HepG2 (cell line): ENCODE data around the gene ATP1B2. TPM values are rescaled to one million over a fixed set of nuclear protein-coding genes. Genes with fewer than 3 reads are reported as not detected.

ENCODE experiments used
- AHR ChIP-seq: IDR thresholded peaks from 2 replicates; pipeline ENCODE4 v1.6.1; 2018; ENCODE audit warnings: missing genetic modification reagents, missing compliant biosample characterization
- ARNT ChIP-seq: fragments of 450-650 bp; IDR thresholded peaks from 2 replicates; pipeline ENCODE4 v1.6.1; 2017
- ERF ChIP-seq: IDR thresholded peaks from 2 replicates; pipeline ENCODE4 v1.6.1; 2018; ENCODE audit warnings: missing biosample characterization, missing genetic modification reagents
- JDP2 ChIP-seq: sonication (generic); formaldehyde crosslinking; IDR thresholded peaks from 2 replicates; pipeline ENCODE4 v1.8.1; 2022; ENCODE audit warnings: missing genetic modification reagents, borderline replicate concordance
- KMT2B ChIP-seq: IDR thresholded peaks from 2 replicates; pipeline ENCODE4 v1.6.1; 2016; ENCODE audit warnings: missing genetic modification reagents, missing compliant biosample characterization
- SP4 ChIP-seq: sonication (generic); formaldehyde crosslinking; IDR thresholded peaks from 2 replicates; pipeline ENCODE4 v1.8.1; 2023; ENCODE audit warnings: mild to moderate bottlenecking, missing genetic modification reagents
- SRF ChIP-seq: IDR thresholded peaks from 2 replicates; pipeline ENCODE4 v1.6.1; 2011; ENCODE audit warnings: mild to moderate bottlenecking, low read depth, low read length, moderate library complexity
- ZNF562 ChIP-seq: sonication (generic); formaldehyde crosslinking; IDR thresholded peaks from 2 replicates; pipeline ENCODE4 v1.8.0; 2022; ENCODE audit warnings: missing genetic modification reagents, borderline replicate concordance
- ZNF879 ChIP-seq: sonication (generic); formaldehyde crosslinking; IDR thresholded peaks from 2 replicates; pipeline ENCODE4 v1.8.1; 2023; ENCODE audit warnings: missing genetic modification reagents
- ZSCAN29 ChIP-seq: sonication (generic); formaldehyde crosslinking; conservative IDR thresholded peaks from 2 replicates; pipeline ENCODE4 v1.4.0; 2020; ENCODE audit warnings: mild to moderate bottlenecking, missing genetic modification reagents
- polyA plus RNA-seq, 8 experiments: library from polyadenylated mRNA; depleted of rRNA in 3 of 8; stranded (reverse) in 7 of 8; unstranded in 1 of 8; fragments of >200 nt; fragmentation: Illumina TruSeq in 4 of 8; extraction: Trizol in 4 of 8; gene quantifications; 2 replicates each; pipeline versions ENCODE4 v1.2.1 to v1.2.3, GENCODE V29; 2011 to 2016; ENCODE audit warnings: low read depth in 4 of 8, missing spikeins in 1 of 8, mixed read lengths in 1 of 8; ENCODE audit not compliant: insufficient read depth in 1 of 8
- total RNA-seq, 5 experiments: library from RNA; depleted of rRNA; stranded (reverse); fragments of >200 nt; fragmentation: Illumina TruSeq; extraction: Trizol; gene quantifications; 2 replicates each; pipeline ENCODE4 v1.2.3, GENCODE V29; 2016; ENCODE audit warnings: low read depth in 1 of 5
- TF ChIP-seq, protein P1 (sequence below): sonication (generic); formaldehyde crosslinking; IDR thresholded peaks from 2 replicates; pipeline ENCODE4 v1.4.0; 2020; ENCODE audit warnings: low read depth, mild to moderate bottlenecking, missing genetic modification reagents
- TF ChIP-seq, protein P2 (sequence below): sonication (generic); formaldehyde crosslinking; IDR thresholded peaks from 2 replicates; pipeline ENCODE4 v1.4.0; 2020; ENCODE audit warnings: mild to moderate bottlenecking, missing genetic modification reagents
- TF ChIP-seq, protein P3 (sequence below): sonication (generic); formaldehyde crosslinking; IDR thresholded peaks from 2 replicates; pipeline ENCODE4 v1.4.0; 2020; ENCODE audit warnings: missing genetic modification reagents
- TF ChIP-seq, protein P4 (sequence below): sonication (generic); formaldehyde crosslinking; IDR thresholded peaks from 2 replicates; pipeline ENCODE4 v1.4.0; 2020; ENCODE audit warnings: missing genetic modification reagents, borderline replicate concordance

The ATP1B2 gene
- total and polyA plus RNA-seq, 2 of the 13 experiments (the other 11 are each of a cell fraction or from before 2014, with no cell fraction given) = not detected

DNA sequence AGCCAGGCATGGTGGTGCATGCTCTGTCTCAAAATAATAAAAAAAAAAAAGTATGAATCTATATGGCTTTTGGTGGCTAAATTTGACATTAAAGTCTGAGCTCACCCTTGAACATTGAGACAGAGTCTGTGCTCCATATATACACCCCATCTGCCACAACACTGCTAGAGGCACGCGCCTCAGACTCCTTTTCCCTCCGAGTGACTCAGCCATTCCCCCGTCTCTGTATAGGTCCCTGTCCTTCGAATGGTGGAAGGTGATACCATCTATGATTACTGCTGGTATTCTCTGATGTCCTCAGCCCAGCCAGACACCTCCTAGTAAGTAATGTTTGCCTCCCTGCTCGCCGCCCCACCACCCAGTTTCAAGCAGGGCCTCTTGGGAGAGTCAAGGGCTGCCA lies 49.8 kb downstream of the ATP1B2 start (continued):
- TF ChIP-seq JDP2 (CRISPR knock-in tag) = no peak
- TF ChIP-seq SP4 (CRISPR knock-in tag) = no peak
- no peak for TF ChIP-seq ZSCAN29 (CRISPR knock-in tag)
- no peak for TF ChIP-seq SRF
- TF ChIP-seq, protein P1, sequence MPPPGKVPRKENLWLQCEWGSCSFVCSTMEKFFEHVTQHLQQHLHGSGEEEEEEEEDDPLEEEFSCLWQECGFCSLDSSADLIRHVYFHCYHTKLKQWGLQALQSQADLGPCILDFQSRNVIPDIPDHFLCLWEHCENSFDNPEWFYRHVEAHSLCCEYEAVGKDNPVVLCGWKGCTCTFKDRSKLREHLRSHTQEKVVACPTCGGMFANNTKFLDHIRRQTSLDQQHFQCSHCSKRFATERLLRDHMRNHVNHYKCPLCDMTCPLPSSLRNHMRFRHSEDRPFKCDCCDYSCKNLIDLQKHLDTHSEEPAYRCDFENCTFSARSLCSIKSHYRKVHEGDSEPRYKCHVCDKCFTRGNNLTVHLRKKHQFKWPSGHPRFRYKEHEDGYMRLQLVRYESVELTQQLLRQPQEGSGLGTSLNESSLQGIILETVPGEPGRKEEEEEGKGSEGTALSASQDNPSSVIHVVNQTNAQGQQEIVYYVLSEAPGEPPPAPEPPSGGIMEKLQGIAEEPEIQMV (CRISPR knock-in tag) = no peak
- no peak for TF ChIP-seq AHR (CRISPR knock-in tag)
- TF ChIP-seq ZNF562 (CRISPR knock-in tag) = no peak
- TF ChIP-seq, protein P2, sequence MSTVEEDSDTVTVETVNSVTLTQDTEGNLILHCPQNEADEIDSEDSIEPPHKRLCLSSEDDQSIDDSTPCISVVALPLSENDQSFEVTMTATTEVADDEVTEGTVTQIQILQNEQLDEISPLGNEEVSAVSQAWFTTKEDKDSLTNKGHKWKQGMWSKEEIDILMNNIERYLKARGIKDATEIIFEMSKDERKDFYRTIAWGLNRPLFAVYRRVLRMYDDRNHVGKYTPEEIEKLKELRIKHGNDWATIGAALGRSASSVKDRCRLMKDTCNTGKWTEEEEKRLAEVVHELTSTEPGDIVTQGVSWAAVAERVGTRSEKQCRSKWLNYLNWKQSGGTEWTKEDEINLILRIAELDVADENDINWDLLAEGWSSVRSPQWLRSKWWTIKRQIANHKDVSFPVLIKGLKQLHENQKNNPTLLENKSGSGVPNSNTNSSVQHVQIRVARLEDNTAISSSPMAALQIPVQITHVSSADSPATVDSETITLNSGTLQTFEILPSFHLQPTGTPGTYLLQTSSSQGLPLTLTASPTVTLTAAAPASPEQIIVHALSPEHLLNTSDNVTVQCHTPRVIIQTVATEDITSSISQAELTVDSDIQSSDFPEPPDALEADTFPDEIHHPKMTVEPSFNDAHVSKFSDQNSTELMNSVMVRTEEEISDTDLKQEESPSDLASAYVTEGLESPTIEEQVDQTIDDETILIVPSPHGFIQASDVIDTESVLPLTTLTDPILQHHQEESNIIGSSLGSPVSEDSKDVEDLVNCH (CRISPR knock-in tag) = no peak
- TF ChIP-seq, protein P3, sequence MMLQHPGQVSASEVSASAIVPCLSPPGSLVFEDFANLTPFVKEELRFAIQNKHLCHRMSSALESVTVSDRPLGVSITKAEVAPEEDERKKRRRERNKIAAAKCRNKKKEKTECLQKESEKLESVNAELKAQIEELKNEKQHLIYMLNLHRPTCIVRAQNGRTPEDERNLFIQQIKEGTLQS = no peak
- TF ChIP-seq ERF (CRISPR knock-in tag) = no peak
- TF ChIP-seq ARNT = no peak
- TF ChIP-seq KMT2B (CRISPR knock-in tag) = no peak
- no peak for TF ChIP-seq ZNF879 (CRISPR knock-in tag)
- TF ChIP-seq, protein P4, sequence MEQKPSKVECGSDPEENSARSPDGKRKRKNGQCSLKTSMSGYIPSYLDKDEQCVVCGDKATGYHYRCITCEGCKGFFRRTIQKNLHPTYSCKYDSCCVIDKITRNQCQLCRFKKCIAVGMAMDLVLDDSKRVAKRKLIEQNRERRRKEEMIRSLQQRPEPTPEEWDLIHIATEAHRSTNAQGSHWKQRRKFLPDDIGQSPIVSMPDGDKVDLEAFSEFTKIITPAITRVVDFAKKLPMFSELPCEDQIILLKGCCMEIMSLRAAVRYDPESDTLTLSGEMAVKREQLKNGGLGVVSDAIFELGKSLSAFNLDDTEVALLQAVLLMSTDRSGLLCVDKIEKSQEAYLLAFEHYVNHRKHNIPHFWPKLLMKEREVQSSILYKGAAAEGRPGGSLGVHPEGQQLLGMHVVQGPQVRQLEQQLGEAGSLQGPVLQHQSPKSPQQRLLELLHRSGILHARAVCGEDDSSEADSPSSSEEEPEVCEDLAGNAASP = no peak
